ENCODE measurements around the gene RALGPS1. TPM values are rescaled to one million over a fixed set of nuclear protein-coding genes. Genes with fewer than 3 reads are reported as not detected.
"Not testable (repeated sequence)": the region's sequence is repeated elsewhere in the genome, so short reads cannot be mapped to it uniquely, and the experiment has no call there.

Gene RALGPS1
- total RNA-seq, 4 donors from 2014 or later = 7.3 to 22.4 (median 15.4) TPM

DNA sequence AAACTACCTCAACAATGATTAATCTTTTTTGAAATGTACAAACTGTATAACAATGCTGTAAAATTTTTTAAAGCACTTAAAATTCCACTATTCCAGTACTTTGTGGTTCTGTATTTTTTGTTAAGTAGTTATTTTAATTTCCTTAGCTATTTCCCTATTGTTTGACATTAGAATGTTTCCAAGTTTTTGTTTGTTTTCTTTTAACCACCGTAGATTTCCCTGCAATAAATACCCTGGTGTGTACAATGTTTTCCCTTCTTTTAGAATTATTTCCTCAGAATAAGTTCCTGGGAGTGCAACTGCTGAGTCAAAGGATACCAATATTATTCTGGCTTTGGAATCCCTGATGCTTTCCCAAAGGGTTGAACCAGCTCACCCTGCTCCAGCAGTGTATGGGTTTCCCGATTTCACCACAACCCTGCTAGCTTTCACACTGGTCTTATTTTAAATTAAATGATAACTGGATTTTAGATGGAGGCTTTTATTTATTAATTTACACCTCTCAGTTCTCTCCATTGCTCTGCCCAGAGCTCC lies 228.4 kb downstream of the RALGPS1 start:
- no peak overlapping the region for H3K4me3 ChIP-seq (ENCODE audit: low read depth, poor library complexity, severe bottlenecking)
- intact Hi-C loops (cut with DNase I; ENCODE audit: low total_unique reads) = no loop called here
- TF ChIP-seq, protein P1, sequence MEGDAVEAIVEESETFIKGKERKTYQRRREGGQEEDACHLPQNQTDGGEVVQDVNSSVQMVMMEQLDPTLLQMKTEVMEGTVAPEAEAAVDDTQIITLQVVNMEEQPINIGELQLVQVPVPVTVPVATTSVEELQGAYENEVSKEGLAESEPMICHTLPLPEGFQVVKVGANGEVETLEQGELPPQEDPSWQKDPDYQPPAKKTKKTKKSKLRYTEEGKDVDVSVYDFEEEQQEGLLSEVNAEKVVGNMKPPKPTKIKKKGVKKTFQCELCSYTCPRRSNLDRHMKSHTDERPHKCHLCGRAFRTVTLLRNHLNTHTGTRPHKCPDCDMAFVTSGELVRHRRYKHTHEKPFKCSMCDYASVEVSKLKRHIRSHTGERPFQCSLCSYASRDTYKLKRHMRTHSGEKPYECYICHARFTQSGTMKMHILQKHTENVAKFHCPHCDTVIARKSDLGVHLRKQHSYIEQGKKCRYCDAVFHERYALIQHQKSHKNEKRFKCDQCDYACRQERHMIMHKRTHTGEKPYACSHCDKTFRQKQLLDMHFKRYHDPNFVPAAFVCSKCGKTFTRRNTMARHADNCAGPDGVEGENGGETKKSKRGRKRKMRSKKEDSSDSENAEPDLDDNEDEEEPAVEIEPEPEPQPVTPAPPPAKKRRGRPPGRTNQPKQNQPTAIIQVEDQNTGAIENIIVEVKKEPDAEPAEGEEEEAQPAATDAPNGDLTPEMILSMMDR (IDR thresholded peaks at IDR 0.05) = no peak
- TF ChIP-seq POLR2A (IDR thresholded peaks at IDR 0.05) = no peak
- 63 to 77% methylated on average over 2 of the region's 2 CpGs for WGBS, 2 donors
- no peak for DNase-seq (ENCODE audit: low spot score in 2 of 2)

DNA sequence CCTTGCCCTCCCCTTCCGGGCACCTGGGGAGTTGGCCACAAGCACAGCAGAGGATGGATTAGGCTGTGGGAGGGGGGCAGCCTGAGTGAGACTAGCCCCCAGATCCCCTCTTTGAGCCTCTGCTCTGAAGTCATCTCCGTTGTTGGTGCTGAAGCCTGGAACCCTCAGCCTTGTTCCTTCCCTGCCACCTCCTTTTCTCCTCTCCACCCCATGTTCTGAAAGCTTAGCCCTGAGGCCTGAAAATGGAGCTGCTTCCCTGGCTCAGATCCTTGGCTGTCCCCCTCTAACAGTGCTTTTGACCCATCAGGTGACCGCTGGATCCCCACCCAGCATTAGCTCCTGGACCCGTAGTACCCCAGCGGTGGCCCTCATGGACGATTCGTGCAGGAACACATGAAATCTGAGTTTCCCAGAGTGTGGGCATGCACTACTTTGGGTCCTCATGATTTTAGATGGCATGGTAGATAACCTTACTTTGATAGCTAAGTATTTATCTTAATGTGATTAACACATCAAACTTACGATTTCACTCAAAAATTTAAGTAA lies 229.4 kb downstream of the RALGPS1 start:
- no peak overlapping the region for H3K4me3 ChIP-seq (ENCODE audit: low read depth, poor library complexity, severe bottlenecking)
- WGBS, 2 donors = 95 to 97% methylated on average over 8 of the region's 8 CpGs
- TF ChIP-seq POLR2A (IDR thresholded peaks at IDR 0.05) = no peak
- TF ChIP-seq, protein P1 (IDR thresholded peaks at IDR 0.05) = no peak
- DNase-seq (ENCODE audit: low spot score in 2 of 2) = peak in 1 of 2 donors; percentile 54
- intact Hi-C loops (cut with DNase I; ENCODE audit: low total_unique reads) = no loop called here

DNA sequence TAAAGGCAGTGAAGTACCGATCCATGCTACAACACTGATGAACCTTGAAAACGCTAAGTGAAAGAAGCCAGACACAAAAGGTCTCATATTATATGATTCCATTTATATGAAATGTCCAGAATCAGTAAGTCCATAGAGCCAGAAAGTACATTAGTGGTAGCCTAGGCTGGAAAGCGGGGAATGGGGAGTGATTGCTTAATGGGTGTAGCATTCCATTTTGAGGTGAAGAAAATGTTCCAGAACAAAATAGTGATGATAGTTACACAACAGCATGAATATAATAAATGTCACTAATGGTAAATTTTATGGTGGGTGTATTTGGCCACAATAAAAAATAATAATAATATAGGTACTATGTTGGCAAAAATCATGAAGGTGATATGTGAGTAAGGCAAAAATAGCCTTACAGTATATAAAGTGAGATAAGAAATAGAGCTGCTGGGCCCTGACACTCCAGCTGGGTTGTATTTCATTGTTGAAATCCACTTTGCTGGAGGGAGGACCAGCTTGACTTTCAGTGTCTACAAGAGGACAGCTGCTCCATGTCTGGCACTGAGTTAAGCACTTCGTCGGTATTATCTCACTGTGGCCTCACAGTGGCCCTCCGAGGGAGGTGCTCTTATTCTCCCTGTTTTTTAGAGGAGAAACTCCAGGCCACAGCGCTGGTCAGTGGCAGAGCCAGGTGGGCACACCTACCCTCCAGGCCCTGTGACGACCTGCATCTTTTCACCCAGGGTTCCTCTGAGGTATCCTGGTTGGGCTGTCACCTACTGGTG lies 230.3 kb downstream of the RALGPS1 start:
- no peak for DNase-seq (ENCODE audit: low spot score in 2 of 2)
- no peak overlapping the region for H3K4me3 ChIP-seq (ENCODE audit: low read depth, poor library complexity, severe bottlenecking)
- WGBS, 2 donors = 94% methylated on average over 8 of the region's 8 CpGs
- TF ChIP-seq POLR2A (IDR thresholded peaks at IDR 0.05) = no peak
- TF ChIP-seq, protein P1 (IDR thresholded peaks at IDR 0.05) = no peak
- intact Hi-C loops (cut with DNase I; ENCODE audit: low total_unique reads) = no loop called here

DNA sequence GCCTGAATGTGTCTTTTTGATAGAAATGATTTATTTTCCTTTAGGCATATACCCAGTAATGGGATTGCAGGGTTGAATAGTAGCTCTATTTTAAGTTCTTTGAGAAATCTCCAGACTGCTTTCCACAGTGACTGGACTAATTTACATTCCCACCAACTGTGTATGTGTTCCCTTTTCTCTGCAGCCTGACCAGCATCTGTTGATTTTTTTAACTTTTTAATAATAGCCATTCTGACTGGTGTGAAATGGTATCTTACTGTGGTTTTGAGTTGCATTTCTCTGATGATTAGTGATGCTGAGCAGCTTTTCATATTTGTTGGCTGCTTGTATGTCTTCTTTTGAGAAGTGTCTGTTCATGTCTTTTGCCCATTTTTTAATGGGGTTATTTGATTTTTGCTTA lies 232.3 kb downstream of the RALGPS1 start:
- DNase-seq (ENCODE audit: low spot score in 2 of 2); intact Hi-C loops (cut with DNase I; ENCODE audit: low total_unique reads): not testable (repeated sequence)

DNA sequence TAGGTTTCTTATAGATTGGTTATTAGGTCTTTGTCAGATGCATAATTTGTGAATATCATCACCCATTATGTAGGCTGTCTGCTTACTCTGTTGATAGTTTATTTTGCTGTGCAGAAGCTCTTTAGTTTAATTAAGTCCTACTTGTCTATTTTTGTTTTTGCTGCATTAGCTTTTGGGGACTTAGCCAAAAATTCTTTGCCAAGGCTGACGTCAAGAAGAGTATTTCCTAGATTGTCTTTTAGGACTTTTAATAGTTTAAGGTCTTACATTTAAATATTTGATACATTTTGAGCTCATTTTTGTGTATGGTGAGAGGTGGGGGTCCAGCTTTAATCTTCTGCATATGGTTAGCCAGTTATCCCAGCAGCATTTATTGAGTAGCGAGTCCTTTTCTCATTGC lies 232.7 kb downstream of the RALGPS1 start:
- TF ChIP-seq, protein P1 (IDR thresholded peaks at IDR 0.05) = no peak
- no peak for TF ChIP-seq POLR2A (IDR thresholded peaks at IDR 0.05)
- no peak for DNase-seq (ENCODE audit: low spot score in 2 of 2)
- intact Hi-C loops (cut with DNase I; ENCODE audit: low total_unique reads) = no loop called here
- WGBS, 2 donors = 64 to 69% methylated on average over 2 of the region's 2 CpGs
- H3K4me3 ChIP-seq (ENCODE audit: low read depth, poor library complexity, severe bottlenecking) = no peak overlapping the region

More for the DNA sequence above, 232.3 kb downstream of the RALGPS1 start:
- not testable (repeated sequence) for H3K4me3 ChIP-seq (ENCODE audit: low read depth, poor library complexity, severe bottlenecking)

DNA sequence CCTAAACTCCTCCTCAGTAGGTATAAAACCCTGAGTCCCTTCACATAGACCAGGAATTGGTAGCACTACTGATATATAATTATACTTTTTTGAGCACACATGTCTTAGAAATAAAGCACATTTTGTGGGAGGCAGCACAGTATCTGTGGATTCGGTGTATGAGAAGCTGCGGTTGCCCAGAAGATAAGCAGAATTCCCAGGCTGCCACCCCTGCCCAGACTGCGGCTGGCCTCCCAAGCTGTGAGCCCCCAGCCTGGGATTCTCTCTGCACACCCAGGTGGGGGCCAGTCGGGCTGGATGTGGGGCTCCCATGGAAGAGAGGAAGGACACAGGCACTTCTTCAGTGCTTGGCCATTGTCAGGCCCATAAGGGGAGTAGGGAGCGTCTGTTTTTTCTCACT lies 233.4 kb downstream of the RALGPS1 start:
- H3K4me3 ChIP-seq (ENCODE audit: low read depth, poor library complexity, severe bottlenecking) = no peak overlapping the region
- WGBS, 2 donors = 95 to 97% methylated on average over 5 of the region's 5 CpGs
- peak in 1 of 2 donors; percentile 59 for DNase-seq (ENCODE audit: low spot score in 2 of 2)
- TF ChIP-seq, protein P1 (IDR thresholded peaks at IDR 0.05) = no peak
- TF ChIP-seq POLR2A (IDR thresholded peaks at IDR 0.05) = no peak
- intact Hi-C loops (cut with DNase I; ENCODE audit: low total_unique reads) = no loop called here

Data from lower leg skin (tissue), 4 donors.